Stimulated activated CD4-positive, alpha-beta T cell treated with anti-CD3 and anti-CD28 coated beads, Interleukin-1b, Interleukin-23, amount 100 ng/mL, for 24 hours (primary cell): ENCODE data around the gene MMP23B.
"Not testable (repeated sequence)": the region's sequence is repeated elsewhere in the genome, so short reads cannot be mapped to it uniquely, and the experiment has no call there.

Source experiments
- DNase-seq, 4 experiments: peaks; one replicate each; pipeline ENCODE4 v3.0.0-alpha.2; 2020; ENCODE audit warnings: low read depth in 4 of 4, low spot score in 1 of 4

The MMP23B gene

DNA sequence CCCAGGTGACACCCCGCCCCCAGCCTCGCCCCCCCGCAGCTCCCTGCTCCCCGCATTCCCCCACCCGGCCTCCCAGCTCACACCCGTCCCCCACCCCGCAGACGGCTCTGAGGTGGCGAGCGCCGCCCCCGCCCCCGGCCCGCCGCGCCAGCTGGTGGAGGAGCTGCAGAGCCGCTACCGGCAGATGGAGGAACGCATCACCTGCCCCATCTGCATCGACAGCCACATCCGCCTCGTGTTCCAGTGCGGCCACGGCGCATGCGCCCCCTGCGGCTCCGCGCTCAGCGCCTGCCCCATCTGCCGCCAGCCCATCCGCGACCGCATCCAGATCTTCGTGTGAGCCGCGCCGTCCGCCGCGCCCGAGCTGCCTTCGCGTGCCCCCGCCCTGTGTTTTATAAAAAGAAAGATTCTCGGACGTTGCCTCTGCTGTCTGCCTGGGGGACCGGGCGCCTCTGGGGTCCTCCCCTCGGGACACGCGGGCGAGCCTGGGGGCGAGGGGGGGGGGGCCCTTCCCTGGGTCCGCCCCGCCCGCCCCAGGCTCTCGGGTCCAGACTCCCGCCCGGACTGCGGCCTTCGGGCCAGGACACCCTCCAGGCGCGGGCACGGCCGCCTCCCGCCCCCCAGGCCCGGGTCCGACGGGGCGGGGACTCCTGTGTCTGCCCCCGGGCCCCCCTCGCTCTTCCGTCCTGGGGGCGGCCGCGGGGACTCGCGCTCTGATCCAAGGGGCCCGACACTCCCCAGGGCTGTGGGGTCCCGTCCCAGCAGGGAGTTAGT is 1.6 kb upstream of the MMP23B start:
- peak; percentile 63 to 86 (median 77) for DNase-seq

DNA sequence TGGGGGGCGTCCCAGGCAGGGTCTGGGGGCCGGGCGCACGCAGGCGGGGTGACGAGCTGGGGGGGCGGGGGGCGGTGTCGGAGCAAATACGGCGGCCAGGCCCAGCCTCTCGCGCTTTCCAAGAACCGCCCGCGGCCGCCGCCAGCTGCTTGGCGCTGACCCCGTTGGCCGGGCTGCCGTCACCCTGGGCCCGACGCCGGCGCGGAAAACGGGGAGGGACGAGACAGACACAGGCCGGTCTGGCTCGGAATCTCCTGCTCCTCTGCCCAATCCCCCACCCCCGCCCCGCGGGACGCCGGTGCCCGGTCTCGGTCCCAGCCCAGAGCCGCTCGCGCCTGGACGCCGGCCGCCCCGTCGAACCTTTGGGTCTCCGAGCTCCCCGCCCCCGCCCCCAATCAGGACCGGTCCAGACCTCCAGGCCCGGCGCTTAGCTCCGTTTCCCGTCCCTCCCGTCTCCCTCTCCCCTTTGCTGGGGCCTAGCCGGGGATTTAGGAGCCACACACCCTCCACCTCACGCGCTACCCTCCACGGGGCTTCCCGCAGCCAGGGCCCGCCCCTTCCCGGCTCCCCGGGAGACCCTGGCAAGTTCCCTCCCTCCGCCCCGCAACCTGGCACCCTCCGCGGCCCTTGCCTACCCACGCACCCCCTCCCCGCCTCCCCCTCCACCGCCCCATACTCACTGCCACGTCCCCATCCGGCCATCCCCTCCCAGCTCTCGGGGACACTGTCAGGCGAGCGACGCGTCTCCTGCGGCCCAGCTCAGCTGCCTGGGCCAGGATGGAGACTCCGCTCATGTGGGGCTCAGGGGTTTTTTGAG is 800 bp upstream of the MMP23B start:
- DNase-seq, result no peak

DNA sequence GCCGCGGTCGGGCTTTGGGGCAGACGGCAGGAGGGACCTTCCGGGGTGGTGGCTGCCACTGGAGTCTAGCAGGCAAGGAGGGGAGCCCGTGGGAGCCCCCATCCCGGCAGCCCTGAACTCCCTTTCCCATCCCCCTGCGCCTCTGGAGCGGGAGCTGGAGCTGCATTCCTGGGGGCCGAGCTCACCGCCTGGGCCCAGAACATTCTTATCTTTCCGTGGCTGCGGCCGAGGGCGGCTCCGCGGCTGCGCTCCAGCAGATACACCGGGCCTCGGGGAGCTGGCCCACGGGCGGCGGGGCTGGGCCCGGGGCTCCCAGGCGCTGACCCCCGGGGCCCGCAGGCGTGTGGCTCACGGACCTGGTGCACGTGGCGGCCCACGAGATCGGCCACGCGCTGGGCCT is 1.4 kb downstream of the MMP23B start:
- DNase-seq, result not testable (repeated sequence)

DNA sequence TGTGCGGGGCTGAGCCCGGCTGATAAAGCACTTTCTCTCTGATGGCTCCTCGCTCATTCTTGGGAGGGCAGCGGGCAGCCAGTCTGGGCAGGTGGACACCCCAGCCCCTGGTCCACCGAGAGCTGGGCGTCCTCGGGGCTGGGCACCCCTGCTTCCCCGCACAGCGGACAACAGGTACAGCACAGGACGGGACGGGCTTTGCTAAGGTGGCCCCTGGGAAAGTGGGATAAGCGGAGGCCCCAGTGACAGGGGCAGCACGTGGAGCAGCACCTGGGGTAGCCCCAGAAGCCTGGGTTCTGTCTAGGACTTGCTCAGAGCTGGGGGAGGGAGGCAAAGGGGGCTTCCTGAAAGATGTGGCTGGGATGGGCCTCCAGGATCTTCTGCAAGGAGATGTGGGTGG is 2.6 kb downstream of the MMP23B start:
- DNase-seq, result not testable (repeated sequence)

DNA sequence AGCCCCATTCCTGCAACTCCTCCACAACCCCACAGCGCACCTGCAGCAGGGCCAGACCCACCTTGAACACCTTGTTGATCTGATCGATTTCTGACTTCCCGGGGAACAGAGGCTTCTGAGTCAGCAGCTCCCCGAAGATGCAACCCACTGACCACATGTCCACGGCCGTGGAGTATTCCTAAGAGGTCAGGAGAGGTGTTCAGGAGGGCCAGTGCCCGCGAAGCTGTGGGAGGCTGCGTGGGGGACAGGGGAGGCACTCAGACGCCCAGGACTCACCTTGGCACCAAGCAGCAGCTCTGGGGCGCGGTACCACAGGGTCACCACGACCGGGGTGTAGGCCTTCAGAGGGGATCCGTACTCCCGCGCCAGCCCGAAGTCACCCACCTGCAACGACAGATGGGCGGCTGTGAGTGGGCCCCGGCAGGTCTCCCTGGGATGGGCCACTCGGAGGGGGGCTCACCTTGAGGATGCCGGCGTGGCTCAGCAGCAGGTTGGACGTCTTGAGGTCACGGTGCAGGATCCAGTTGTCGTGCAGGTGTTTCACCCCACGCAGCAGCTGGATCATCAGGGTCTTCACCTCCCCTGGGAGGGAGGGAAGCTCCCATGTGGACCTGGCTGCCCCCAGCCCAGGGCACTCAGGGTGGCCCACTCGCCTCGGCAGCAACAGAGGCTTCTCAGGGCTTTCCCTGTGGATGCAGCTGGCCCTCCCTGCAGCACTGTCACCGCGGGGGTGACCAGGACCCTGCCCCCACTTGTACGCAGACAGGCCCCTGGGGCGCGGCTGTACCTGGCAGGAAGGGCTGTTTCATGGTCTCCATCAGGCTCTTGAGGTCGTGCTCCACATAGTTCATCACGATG is 4.9 kb downstream of the MMP23B start:
- not testable (repeated sequence) for DNase-seq

DNA sequence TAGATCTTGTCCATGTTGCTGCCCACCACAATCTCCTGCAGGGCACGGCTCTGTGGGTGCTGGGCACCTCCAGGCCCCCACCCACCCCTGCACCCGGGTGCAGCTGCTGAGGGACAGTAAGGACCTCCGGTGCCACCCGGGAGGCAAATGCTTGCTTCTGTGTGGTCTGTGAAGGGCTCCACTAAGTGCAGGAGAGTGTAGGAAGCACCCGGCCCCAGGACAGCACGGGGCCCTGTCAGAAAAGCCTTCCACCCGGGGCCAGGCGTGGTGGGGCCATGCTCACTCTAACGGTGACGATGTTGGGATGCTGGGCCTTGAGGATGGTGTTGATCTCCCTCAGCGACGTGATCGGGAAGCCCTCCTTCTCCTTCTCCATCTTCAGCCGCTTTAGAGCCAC is 5.5 kb downstream of the MMP23B start:
- not testable (repeated sequence) for DNase-seq

DNA sequence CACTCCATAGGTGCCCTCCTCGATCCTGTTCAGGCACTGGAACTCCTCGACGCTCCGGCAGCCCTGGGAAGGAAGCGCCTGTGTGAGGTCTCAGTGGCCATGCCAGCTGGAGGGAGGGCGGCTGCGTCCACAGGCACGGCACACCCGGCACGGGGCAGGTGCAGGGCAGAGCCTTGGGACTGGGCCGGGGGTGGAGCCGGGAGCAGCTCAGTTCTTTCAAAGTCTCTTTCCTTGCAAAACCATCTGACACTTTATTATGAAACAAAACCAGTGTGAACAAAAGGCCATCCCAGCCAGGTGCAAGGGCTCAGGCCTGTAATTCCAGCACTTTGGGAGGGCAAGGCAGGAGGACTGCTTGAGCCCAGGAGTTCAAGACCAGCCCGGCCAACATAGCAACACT is 6.6 kb downstream of the MMP23B start:
- not testable (repeated sequence) for DNase-seq

DNA sequence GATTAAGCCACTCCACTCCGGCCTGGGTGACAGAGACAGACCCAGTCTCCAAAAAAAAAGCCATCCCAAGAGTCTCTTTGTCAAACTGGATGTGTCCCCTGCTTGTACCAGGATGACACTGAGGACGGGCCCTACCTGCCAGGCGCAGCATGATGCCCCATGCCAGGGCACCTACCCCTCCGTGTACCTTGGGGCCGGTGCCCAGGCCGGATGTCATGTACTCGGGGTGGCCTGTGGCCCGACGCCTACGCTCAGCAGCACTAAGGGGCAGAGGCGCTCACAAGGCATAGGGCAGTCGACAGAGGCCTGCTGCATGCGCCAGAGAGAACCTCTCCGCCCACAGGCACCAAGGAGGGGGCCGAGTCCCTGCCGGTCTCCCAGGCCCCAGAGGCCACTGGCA is 7.4 kb downstream of the MMP23B start:
- not testable (repeated sequence) for DNase-seq

DNA sequence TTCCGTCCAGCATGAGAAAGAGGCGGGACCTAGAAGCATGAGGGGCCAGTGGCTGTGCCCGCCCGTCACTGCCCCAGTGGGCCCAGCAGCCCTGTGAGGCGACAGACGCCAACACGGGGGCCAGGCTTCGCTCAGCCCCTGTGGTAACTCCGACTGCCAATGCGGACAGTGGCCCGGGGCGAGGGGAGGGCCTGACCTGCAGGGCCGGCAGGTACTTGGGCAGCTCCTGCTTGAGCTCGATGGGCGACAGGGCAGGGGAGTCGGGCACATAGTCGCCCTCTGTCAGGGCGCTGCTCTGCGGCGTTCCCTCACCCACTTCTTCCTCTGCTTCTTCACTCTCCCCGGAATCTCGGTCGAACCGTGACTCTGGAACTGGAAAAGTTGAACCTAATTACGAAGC is 8.1 kb downstream of the MMP23B start:
- not testable (repeated sequence) for DNase-seq

DNA sequence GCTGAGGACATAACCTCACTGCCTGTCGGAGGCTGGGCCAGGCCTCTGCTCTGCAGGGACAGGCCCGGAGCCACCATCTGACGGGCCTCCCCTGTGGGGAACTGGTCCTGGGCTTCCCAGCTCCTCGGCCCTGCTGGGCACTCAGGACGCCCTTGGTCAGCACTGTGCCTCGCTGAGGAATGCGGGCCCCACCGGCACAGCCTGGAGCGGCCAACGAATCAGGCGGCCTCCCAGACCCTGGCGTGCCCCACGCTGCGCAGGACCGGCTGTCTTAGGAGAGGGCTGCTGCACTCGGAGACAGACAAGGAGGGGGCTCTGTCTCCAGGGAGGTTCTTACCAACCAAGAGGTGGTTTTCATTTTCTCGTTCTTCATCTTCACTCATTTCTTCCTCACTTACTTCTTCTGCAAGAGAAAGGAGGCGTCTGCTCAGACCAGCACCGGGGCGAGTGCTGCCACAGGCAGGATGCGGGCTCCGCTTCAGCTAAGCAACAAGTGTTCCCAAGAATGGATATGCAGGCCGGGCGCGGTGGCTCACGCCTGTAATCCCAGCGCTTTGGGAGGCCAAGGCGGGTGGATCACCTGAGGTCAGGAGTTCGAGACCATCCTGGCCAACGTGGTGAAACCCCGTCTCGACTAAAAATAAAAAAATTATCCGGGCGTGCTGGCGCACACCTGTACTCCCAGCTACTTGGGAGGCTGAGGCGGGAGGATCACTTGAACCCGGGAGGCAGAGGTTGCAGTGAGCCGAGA is 8.9 kb downstream of the MMP23B start:
- DNase-seq, result not testable (repeated sequence)

DNA sequence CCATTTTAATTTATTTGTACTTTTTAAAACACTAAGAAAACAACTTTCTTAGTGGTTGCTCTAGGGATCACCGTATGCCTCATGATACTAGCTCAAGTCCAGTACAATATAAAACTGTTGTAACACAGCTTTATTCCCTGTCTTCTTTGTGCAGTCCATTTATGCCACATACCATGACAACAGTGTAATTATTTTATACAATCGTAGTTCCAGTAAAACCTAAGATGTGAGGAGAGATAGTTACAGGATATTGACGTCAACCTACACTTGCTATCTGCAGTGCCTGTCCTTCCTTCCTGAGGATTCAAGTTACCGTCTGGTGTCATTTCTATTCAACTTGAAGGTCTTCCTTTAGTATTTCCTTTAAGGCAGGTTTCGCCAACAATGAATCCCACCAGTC is 14.4 kb downstream of the MMP23B start:
- DNase-seq, result not testable (repeated sequence)

DNA sequence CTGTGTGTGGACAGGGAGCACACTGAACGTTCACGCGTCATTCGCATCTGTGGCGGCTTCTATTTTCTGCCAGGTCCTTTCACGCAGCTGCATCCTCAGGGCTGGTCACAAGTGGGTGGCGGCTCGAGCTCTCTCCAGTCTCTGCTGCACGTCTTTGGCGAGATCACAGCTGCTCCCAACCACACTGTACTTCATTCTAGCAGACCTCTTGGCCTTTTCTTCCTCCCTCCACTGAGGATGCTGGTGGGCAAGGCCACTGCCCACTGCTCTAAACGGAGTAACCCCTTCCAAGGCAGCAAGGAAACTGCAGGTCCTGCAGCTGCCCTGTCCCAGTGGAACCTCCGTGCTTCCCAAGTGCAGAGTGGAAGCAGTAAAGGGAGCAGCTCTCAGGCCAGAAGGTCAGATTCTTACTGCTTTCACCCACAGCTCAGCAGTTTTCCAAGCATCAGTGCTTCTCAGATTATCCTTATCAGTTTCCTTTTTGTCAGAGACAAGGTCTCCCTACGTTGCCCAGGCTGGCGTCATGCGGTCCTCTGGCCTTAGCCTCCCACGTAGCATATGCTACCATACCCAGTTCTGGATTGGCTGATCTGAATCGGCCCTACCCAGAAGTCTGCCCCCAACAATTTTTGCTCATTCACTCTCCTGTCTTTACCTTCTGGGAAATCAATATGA is 15.7 kb downstream of the MMP23B start:
- DNase-seq, result not testable (repeated sequence)

DNA sequence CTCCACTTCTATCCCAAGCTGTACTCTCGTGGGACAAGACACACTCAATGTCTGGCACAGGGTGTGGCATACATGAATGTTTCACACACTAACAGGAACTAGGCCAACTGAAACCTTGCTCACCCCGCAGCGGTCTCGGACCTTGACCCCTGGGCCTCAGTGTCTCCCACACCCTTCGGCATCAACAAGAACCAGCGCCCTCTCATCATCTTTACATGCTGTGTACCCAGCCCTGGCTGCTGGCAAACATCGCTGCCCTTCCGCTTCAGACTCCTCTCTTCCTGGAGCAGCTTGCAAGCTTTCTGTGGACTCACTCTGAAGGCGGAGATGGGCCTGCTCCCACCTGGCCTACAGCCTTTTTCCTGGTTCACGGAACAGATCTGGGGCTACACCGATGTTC is 16.3 kb downstream of the MMP23B start:
- not testable (repeated sequence) for DNase-seq

DNA sequence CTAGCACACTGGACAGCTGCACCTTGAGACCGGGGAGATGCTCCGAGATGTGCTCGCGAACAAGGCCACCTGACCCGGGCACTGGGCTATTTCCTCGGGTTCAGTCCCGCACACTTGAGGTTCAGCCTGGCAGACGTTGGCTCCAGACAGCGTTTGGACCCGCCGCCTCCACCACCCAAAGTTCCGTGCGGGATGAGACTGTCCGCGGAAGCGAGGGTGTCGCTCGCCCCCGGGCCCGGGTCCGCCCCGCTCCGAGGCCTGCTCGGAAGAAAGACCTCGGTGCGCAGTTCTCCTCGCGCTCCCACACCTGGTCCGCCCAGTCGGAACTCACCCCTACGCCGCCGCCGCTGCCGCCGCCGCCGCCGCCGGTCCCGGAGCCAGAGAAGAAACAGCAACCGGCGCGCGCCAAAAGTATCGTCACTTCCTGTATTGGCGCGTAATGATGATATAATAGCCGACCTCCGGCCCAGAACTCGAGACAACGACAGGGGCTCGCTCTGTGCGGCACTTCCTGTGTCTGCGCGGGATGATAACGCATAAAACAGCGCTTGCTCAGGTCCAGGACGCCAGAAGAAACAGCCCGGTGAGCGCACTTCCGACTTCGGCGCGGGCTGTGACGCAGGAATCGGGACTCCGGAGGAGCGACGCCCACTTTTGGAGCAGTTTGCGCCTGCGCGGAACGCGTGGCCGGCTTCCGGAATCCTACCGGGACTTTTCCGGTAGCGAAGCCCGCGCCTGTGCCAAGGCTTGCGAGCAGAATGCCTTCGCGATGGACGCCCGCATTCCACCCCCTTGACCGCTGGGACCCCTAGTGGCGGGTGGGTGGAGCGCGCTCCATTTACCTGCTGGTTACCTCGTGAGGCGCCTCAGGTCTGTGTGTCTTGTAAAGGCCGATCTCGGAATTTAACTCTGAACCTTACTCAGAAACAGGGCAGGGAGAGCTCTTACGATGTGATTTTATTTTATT is 26.9 kb downstream of the MMP23B start, which contains the start of gene CDK11B:
Gene CDK11B, minus strand, starts transcription at position 422 of the 967 bp plus-strand sequence. CDS start 1,519 bp downstream, outside the sequence.
- peak; percentile 81 to 99 (median 98) for DNase-seq

DNA sequence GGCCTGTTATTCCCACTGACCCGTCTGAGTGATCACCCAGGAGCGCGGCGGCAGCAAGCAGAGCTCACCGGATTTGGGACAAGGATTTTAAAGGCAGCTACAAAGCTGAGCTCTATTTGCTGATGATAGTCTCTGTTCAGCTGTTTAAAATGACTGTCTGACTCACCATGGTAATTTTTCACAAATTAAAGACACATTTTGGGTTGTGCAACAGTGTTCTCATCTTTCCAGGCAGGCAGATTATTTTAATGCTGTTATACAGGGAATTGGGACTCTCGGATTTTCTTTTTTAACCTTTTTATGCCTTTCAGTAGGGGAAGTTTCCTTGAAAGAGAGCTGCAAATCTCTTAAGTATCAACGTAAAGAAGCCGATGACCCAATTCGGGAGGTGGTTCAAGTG is 30.4 kb downstream of the MMP23B start:
- DNase-seq, result not testable (repeated sequence)

DNA sequence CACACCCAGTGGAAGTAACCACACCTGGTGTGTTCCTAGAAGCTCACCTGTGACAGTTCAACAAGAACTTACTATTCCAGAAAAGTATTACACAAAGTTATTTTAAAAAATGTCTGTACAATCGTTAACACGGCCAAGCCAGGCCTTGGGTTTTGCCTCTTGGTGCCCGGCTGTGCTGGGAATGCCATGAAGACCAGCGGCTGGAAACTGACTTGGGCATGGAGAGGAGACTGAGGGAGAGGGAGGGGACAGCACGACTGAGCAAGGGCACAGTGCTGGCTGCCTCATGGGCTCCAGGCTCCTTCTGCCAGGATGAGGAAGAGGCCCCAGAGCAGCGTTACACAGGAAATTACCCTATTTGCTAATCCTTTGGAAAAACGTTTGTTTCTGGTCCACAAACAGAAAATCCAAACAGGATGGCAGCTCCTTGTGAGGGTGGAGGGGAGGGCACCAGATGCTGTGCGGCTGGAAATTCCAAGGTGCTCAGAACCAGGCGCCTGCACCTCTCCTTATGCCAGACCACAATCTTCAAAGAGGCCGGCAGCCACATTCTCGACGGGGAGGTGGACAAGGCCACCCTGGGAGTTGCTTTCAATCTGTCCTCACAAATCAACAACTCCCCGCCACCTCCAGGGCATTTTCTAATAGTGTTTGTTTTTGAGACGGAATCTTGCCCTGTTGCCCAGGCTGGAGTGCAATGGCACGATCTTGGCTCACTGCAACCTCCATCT is 31.0 kb downstream of the MMP23B start:
- DNase-seq, result not testable (repeated sequence)

DNA sequence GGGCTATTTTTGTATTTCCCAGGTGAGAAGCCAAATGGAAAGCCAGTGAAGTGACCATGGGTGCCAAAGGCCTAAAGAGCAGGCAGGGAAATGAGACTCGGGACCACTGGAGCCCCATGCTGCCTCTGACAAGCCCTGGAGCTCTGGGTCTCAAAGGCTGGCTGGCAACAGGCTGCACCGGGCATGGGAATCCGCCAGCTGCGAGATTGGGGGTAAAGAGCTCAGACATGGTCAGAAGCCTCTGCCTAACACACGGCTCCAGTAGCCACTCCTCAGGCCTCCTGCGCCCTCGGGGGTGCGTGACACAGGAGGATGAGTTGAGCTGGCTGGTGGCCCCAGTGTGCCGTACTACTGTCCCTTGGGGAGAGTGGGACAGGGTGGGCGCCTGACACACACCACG is 32.3 kb downstream of the MMP23B start:
- DNase-seq, result not testable (repeated sequence)
